RWPE2 (cell line): ENCODE results near the gene KCNQ1OT1.

Experiments
- ATAC-seq: fragments of 200-7000 bp; cut with Tn5 transposase; 3 replicates; pipeline ENCODE4 v1.9.1; 2021; ENCODE audit warnings: low read depth
- DNase-seq: peaks from one replicate; pipeline ENCODE4 v3.0.0-alpha.2; 2020; ENCODE audit warnings: low spot score
- H3K27ac ChIP-seq: fragments of 450-650 bp; 2 replicates; pipeline ENCODE4 v1.5.1; 2017; ENCODE audit warnings: mild to moderate bottlenecking; ENCODE audit not compliant: poor library complexity, severe bottlenecking
- H3K27me3 ChIP-seq: fragments of 250-450 bp; sonication (Bioruptor Pico); 2 replicates; pipeline ENCODE4 v1.5.1; 2021; ENCODE audit warnings: mild to moderate bottlenecking, moderate library complexity; ENCODE audit not compliant: insufficient read depth, poor library complexity, severe bottlenecking
- H3K36me3 ChIP-seq: fragments of 250-450 bp; sonication (Bioruptor Pico); 2 replicates; pipeline ENCODE4 v1.5.1; 2020; ENCODE audit warnings: low read depth, mild to moderate bottlenecking, moderate library complexity
- H3K4me1 ChIP-seq: fragments of 250-450 bp; sonication (Bioruptor Pico); 2 replicates; pipeline ENCODE4 v1.5.1; 2021; ENCODE audit warnings: mild to moderate bottlenecking, moderate library complexity; ENCODE audit not compliant: insufficient read depth, poor library complexity, severe bottlenecking
- H3K4me3 ChIP-seq: fragments of 250-450 bp; sonication (Bioruptor Pico); 2 replicates; pipeline ENCODE4 v1.5.1; 2021; ENCODE audit warnings: mild to moderate bottlenecking, moderate library complexity; ENCODE audit not compliant: severe bottlenecking
- H3K9me3 ChIP-seq: fragments of 250-450 bp; sonication (Bioruptor Pico); 2 replicates; pipeline ENCODE4 v1.5.1; 2021; ENCODE audit warnings: mild to moderate bottlenecking, moderate library complexity; ENCODE audit not compliant: severe bottlenecking
- TF ChIP-seq, protein P1 (sequence below): fragments of 450-650 bp; IDR thresholded peaks from one replicate; pipeline ENCODE4 v1.5.1; 2017; ENCODE audit warnings: mild to moderate bottlenecking, moderate library complexity; ENCODE audit not compliant: poor library complexity, severe bottlenecking

The KCNQ1OT1 gene

DNA sequence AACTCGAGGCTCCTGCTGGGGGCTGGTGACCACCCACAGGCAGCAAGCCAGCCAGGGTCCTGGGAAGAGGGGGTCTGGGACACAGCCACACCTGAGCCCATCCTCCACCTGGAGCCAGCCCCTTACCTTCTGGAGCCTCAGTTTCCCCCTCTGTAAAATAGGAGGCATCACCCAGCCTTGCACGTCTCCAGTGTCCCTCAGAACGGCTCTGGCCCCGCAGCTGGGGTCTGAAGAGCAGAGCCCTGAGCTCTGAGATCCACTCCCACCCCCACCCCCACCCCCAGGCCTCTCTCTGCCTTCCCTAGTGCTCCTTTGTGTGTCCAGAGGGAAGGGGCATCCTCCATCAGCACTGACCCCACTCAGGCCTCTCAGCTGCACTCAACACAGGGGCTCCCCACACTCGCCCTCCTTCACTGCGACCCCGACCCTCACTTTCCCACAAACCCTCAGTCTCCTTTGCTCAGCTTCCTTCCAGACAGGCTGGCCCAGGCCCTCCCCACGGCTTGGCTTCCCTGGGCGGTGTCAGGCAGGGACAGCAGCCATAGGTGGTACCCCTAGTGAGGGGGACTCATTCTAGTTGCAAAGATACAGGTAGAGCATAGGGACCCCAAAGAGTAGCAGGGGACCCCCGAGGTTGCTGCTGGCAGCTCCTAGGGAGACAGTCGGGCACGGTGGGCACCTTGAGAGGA, 33.3 kb upstream of the KCNQ1OT1 start:
- H3K9me3 ChIP-seq: no peaks in the 10 kb centered on the region
- H3K27ac ChIP-seq: no peak overlapping the region
- no peaks in the 10 kb centered on the region for H3K4me1 ChIP-seq
- TF ChIP-seq, protein P1, sequence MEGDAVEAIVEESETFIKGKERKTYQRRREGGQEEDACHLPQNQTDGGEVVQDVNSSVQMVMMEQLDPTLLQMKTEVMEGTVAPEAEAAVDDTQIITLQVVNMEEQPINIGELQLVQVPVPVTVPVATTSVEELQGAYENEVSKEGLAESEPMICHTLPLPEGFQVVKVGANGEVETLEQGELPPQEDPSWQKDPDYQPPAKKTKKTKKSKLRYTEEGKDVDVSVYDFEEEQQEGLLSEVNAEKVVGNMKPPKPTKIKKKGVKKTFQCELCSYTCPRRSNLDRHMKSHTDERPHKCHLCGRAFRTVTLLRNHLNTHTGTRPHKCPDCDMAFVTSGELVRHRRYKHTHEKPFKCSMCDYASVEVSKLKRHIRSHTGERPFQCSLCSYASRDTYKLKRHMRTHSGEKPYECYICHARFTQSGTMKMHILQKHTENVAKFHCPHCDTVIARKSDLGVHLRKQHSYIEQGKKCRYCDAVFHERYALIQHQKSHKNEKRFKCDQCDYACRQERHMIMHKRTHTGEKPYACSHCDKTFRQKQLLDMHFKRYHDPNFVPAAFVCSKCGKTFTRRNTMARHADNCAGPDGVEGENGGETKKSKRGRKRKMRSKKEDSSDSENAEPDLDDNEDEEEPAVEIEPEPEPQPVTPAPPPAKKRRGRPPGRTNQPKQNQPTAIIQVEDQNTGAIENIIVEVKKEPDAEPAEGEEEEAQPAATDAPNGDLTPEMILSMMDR: no peak
- no peak overlapping the region for H3K4me3 ChIP-seq
- no peaks in the 10 kb centered on the region for H3K36me3 ChIP-seq
- no peak for ATAC-seq
- no peaks in the 10 kb centered on the region for H3K27me3 ChIP-seq
- no peak for DNase-seq

DNA sequence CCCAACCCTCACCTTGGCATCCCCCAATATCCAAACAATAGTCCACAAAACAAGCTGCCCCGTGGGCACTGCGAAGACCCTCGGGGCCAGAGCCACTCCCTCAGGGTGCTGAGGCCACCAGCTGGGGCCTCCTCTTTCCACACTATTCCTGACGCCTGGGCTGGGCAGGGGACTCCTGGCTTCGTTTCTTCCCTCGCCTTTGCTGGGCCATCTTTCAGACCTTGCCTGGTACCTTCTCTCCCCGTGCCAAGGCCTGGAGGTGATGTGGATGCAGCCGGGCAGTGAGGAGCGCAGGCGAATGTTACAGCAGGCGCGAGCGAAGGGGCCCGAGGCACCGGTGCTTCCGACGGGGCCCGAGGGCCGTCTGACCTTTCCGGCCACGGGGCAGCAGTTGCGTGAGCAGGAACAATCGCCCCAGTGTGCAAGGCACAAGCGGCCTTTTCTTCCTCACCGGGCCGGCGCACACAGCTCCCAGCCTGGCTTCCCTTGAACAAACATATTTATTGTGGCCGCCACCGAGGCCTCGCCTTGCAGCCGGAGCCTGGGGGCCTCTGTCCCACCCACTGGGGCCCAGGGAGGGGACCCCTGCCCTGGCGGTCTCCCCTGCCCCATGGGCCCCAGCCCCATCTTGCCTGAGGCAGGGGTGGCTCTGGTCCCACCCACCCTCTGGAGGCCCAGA, 32.6 kb upstream of the KCNQ1OT1 start:
- no peaks in the 10 kb centered on the region for H3K9me3 ChIP-seq
- TF ChIP-seq, protein P1: no peak
- no peak overlapping the region for H3K27ac ChIP-seq
- H3K27me3 ChIP-seq: no peaks in the 10 kb centered on the region
- no peaks in the 10 kb centered on the region for H3K4me1 ChIP-seq
- no peak for ATAC-seq
- no peak overlapping the region for H3K4me3 ChIP-seq
- no peaks in the 10 kb centered on the region for H3K36me3 ChIP-seq
- no peak for DNase-seq

DNA sequence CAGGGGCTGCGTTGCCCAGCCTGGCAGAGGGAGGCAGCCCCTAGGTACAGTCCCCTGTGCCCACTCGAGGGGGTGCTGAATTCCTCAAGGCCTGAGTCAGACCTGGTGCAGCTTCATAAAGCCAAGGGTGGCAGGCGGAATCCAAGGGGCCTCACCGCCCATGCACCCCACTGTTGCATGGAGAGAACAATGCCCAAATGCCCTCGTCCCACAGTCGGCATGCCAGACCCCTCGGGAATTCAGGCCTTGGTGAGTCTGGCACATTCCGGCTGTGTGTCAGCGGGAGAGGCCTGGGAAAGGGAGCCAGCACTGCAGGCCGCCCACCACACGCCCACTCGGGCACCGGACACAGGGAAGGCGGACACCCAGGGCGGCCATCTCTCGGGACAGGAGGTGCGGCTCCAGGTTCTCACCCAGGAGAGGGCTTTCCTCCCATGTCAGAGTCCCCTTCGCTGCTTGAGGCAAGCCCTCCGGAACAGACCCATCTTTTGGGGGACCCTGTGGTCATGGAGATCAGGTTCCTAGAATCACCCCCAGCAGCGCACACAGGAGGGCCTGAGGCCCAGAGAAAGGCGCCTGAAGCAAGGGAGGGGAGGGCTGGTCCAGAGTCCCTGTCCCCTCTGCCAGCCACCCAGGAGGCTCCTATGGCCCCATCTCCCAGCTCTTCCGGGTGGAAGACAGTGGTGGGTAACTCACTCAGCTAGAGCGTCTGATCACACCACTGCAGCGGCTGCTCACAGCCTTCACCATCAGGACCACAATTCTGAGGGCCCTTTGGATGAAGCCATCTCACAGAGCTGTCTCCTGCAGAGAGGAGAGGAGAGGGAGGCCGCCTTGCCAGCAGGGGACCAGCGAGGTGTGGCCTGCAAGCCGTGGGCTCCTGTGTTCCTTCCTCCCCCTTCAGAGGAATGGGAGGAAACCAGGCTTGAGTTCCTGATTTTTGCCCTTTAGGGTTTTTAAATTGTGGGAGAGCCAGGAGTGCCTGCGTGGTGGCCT, 31.6 kb upstream of the KCNQ1OT1 start:
- no peak overlapping the region for H3K4me3 ChIP-seq
- no peaks in the 10 kb centered on the region for H3K4me1 ChIP-seq
- no peaks in the 10 kb centered on the region for H3K36me3 ChIP-seq
- no peak overlapping the region for H3K27ac ChIP-seq
- DNase-seq: no peak
- TF ChIP-seq, protein P1: no peak
- H3K9me3 ChIP-seq: no peaks in the 10 kb centered on the region
- no peak for ATAC-seq
- H3K27me3 ChIP-seq: no peaks in the 10 kb centered on the region

DNA sequence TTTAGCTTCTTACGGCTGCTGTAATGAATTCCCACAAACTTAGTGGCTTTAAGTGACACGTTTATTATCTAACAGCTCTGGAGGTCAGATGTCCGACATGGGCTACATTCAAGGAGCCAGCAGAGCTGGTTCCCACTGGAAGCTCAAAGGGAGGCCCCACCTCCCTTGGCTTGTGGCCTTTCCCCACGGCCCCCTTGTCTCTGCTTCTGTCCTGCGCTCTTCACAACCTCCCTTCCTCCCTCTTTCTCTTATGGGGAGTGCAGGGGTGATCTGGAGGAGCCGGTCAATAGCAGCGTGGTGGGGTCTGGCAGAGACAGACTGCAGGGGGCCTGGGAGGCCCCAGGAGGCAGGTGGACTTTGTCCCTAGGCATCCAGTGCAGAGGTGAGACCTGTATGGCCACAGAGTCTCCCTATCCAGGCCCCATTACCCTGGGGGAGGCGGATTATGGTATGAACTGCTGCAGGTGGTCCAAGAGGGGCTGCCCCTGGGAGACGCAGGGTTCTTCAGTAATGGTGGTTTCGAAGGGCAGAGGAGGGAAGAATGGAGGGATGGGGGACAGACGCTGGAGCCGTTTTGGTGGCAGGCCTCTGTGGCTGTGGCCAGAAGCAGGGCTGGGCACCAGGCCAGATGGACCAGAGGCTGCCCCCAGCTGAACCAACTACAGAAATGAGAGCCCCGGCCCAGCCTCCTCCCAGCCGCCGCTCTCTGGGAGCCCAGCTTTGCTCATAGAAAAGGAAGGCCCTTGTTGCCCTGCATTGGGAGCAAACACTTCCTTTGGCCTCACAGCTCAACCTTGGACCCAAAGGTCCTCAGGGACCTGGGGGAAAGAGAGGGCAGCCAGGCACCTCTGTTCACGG, 30.7 kb upstream of the KCNQ1OT1 start:
- Histone ChIP-seq H3K4me1 (no peaks in the 10 kb centered on the region), H3K36me3 (no peaks in the 10 kb centered on the region), H3K27ac (no peak overlapping the region), H3K4me3 (no peak overlapping the region), H3K9me3 (no peaks in the 10 kb centered on the region), H3K27me3 (no peaks in the 10 kb centered on the region)
- DNase-seq (no peak), ATAC-seq (no peak)
- TF ChIP-seq, protein P1: no peak
